NCI-H2196 (cell line): ENCODE data around the gene NRG4.
"Not testable (repeated sequence)": the region's sequence is repeated elsewhere in the genome, so short reads cannot be mapped to it uniquely, and the experiment has no call there.

ENCODE experiments used
- DNase-seq: peaks from one replicate; lab custom pipeline; 2025; ENCODE audit not compliant: unreplicated experiment; lab: John Stamatoyannopoulos, UW

Gene NRG4

GRCh38 chr15:75928680-75929608, 83.3 kb downstream of the NRG4 start:
- no peak for DNase-seq

GRCh38 chr15:75927601-75928000, 84.6 kb downstream of the NRG4 start:
- DNase-seq: no peak

GRCh38 chr15:75926931-75927330, 85.3 kb downstream of the NRG4 start:
- DNase-seq: no peak

GRCh38 chr15:75925440-75925839, 86.8 kb downstream of the NRG4 start:
- no peak for DNase-seq

- DNase-seq: no peak
These were observed 87.6 kb downstream of the NRG4 start for GRCh38 chr15:75924576-75924975.

GRCh38 chr15:75923756-75924155, 88.5 kb downstream of the NRG4 start:
- DNase-seq: no peak

- DNase-seq: no peak
These were observed 90.2 kb downstream of the NRG4 start for GRCh38 chr15:75921732-75922703.

GRCh38 chr15:75920079-75920478, 92.1 kb downstream of the NRG4 start:
- no peak for DNase-seq

GRCh38 chr15:75918135-75918534, 94.1 kb downstream of the NRG4 start:
- no peak for DNase-seq

GRCh38 chr15:75916978-75917377, 95.2 kb downstream of the NRG4 start:
- DNase-seq: no peak

GRCh38 chr15:75910355-75910754, 101.9 kb downstream of the NRG4 start:
- not testable (repeated sequence) for DNase-seq

- DNase-seq: no peak
These were observed 107.0 kb downstream of the NRG4 start for GRCh38 chr15:75905231-75905630.

GRCh38 chr15:75903331-75904239, 108.6 kb downstream of the NRG4 start, which contains the start of gene FBXO22:
Gene FBXO22, plus strand, starts transcription at chr15:75903878. Its CDS starts 86 bp downstream, at chr15:75903964.
- peak; percentile 86 for DNase-seq

GRCh38 chr15:75902129-75902557, 110.1 kb downstream of the NRG4 start:
- DNase-seq: no peak

- no peak for DNase-seq
These were observed 111.6 kb downstream of the NRG4 start for GRCh38 chr15:75900577-75900976.

- DNase-seq: no peak
These were observed 116.5 kb downstream of the NRG4 start for GRCh38 chr15:75895731-75896130.

- DNase-seq: no peak
These were observed 120.3 kb downstream of the NRG4 start for GRCh38 chr15:75891895-75892294.
